Measurements from ENCODE around the gene CHST14. TPM values are rescaled to one million over a fixed set of nuclear protein-coding genes. Genes with fewer than 3 reads are reported as not detected.

CHST14 gene
- total and polyA plus RNA-seq, 2 donors from 2014 or later = 11.9 to 14.3 TPM

DNA sequence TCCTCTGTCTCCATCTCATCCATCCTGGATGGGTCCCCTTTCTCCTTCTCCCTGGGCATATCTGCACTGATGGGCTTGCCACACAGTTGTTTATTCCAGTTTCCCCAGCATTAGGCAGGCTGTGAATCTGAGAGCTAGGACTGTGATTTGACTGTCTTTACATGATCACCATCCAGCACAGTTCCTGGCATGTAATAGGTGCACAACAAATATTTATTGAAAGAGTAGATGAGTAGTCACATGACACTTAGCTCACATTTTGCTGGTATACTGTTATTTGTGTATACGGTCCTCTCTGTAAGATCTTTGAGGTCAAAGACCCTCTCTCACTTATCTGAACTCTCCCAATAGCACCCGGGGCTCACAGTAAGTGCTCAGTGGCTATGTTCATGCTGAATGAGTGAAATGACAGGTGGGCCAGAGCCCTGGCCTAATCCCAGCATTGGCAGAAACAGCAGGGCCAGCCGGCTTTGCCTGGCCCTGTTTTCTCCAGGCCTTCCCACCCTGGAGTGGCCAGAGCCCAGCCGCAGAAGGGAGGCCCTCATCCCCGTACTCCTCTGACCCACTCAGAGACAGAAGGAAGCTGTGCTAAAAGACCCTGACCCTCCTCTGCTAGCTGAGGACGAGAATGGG is 46.2 kb upstream of the CHST14 start:
- no peaks in the 10 kb centered on the region for H3K9me3 ChIP-seq (ENCODE audit: control insufficient read depth in 2 of 3, insufficient read depth in 1 of 3, low read length in 3 of 3)
- H3K4me1 ChIP-seq (ENCODE audit: control insufficient read depth in 2 of 3, insufficient read depth in 2 of 3, low read depth in 1 of 3, low read length in 3 of 3) = peaks cover 0 to 13% (median 12%) of the 10 kb centered on the region in 3 donors
- intact Hi-C loops (cut with DNase I) = loop anchor here (10.0 kb wide), 1 partner anchor 150 kb away; no protein-coding TSS in a partner anchor
- FAIRE-seq = no peak
- no peaks in the 10 kb centered on the region for H3K27me3 ChIP-seq (ENCODE audit: control insufficient read depth, insufficient read depth, low read length)
- no peak for DNase-seq
- TF ChIP-seq CTCF (IDR thresholded peaks at IDR 0.05; ENCODE audit: borderline replicate concordance, extremely low read depth, insufficient read depth) = no peak
- no peak overlapping the region for H3K4me3 ChIP-seq (ENCODE audit: low read length in 3 of 3)
- no peak overlapping the region for H3K9ac ChIP-seq (ENCODE audit: low read length in 3 of 3)
- H3K36me3 ChIP-seq (ENCODE audit: control insufficient read depth in 2 of 3, insufficient read depth in 3 of 3, low read length in 3 of 3) = no peaks in the 10 kb centered on the region
- no peak overlapping the region for H3K27ac ChIP-seq (ENCODE audit: low read depth in 2 of 2, low read length in 2 of 2)

DNA sequence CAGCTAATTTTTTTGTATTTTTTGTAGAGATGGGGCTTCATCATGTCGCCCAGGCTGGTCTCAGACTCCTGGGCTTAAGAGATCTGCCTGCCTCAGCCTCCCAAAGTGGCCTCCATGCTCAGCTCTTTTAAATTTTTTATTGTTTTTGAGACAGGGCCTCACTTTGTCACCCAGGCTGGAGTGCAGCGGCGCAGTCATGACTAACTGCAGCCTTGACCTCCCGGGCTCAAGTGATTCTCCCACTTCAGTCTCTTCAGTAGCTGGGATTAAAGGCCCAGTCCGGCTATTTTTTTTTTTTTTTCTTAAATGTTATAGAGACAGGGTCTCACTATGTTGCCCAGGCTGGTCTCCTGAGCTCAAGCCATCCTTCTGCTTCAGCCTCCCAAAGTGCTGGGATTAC is 45.1 kb upstream of the CHST14 start:
- DNase-seq (peak in 1 of 5 donors; percentile 13), FAIRE-seq (no peak)
- H3K27ac ChIP-seq (ENCODE audit: low read depth in 2 of 2, low read length in 2 of 2) = no peak overlapping the region
- no peak for TF ChIP-seq CTCF (IDR thresholded peaks at IDR 0.05; ENCODE audit: borderline replicate concordance, extremely low read depth, insufficient read depth)
- intact Hi-C loops (cut with DNase I) = loop anchor here (10.0 kb wide), 1 partner anchor 151 kb away; no protein-coding TSS in a partner anchor
- no peaks in the 10 kb centered on the region for H3K27me3 ChIP-seq (ENCODE audit: control insufficient read depth, insufficient read depth, low read length)
- H3K4me3 ChIP-seq (ENCODE audit: low read length in 3 of 3) = no peak overlapping the region
- peaks cover 0 to 6% (median 6%) of the 10 kb centered on the region in 3 donors for H3K4me1 ChIP-seq (ENCODE audit: control insufficient read depth in 2 of 3, insufficient read depth in 2 of 3, low read depth in 1 of 3, low read length in 3 of 3)
- H3K9ac ChIP-seq (ENCODE audit: low read length in 3 of 3) = no peak overlapping the region
- no peaks in the 10 kb centered on the region for H3K9me3 ChIP-seq (ENCODE audit: control insufficient read depth in 2 of 3, insufficient read depth in 1 of 3, low read length in 3 of 3)
- no peaks in the 10 kb centered on the region for H3K36me3 ChIP-seq (ENCODE audit: control insufficient read depth in 2 of 3, insufficient read depth in 3 of 3, low read length in 3 of 3)

DNA sequence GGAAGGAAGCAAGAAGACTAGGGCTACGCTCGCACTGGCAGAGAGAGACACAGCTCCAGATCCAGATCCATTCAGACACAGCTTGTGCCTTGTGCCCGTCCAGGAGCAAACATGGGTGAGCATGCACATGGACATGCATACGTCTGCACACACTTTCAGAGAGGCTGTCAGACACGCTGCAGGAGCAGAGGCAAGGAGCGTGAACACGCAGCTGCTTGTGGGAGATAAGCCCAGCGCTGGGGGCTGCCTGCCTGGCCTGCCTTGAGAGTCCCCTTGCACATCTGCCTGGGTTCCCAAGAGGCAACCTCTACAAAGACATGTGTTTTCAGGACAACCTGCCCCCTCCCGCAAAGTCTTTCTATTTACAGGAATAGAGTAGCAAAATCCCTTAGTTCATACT is 43.6 kb upstream of the CHST14 start:
- H3K4me3 ChIP-seq (ENCODE audit: low read length in 3 of 3) = no peak overlapping the region
- FAIRE-seq = no peak
- no peaks in the 10 kb centered on the region for H3K9me3 ChIP-seq (ENCODE audit: control insufficient read depth in 2 of 3, insufficient read depth in 1 of 3, low read length in 3 of 3)
- no peak for TF ChIP-seq CTCF (IDR thresholded peaks at IDR 0.05; ENCODE audit: borderline replicate concordance, extremely low read depth, insufficient read depth)
- H3K9ac ChIP-seq (ENCODE audit: low read length in 3 of 3) = no peak overlapping the region
- H3K4me1 ChIP-seq (ENCODE audit: control insufficient read depth in 2 of 3, insufficient read depth in 2 of 3, low read depth in 1 of 3, low read length in 3 of 3) = no peaks in the 10 kb centered on the region
- no peaks in the 10 kb centered on the region for H3K27me3 ChIP-seq (ENCODE audit: control insufficient read depth, insufficient read depth, low read length)
- intact Hi-C loops (cut with DNase I) = loop anchor here (10.0 kb wide), 1 partner anchor 152 kb away; no protein-coding TSS in a partner anchor
- no peak for DNase-seq
- H3K27ac ChIP-seq (ENCODE audit: low read depth in 2 of 2, low read length in 2 of 2) = no peak overlapping the region
- H3K36me3 ChIP-seq (ENCODE audit: control insufficient read depth in 2 of 3, insufficient read depth in 3 of 3, low read length in 3 of 3) = no peaks in the 10 kb centered on the region
